HG02981 (cell line): ENCODE data around the gene AMELY.
"Not testable (repeated sequence)": the region's sequence is repeated elsewhere in the genome, so short reads cannot be mapped to it uniquely, and the experiment has no call there.

Source experiments
- ATAC-seq: cut with Tn5 transposase; IDR thresholded peaks from one replicate; pipeline ENCODE4 v1.9.1; 2021; ENCODE audit warnings: mild to moderate bottlenecking, moderate library complexity; ENCODE audit not compliant: unreplicated experiment

Gene AMELY, protein sequence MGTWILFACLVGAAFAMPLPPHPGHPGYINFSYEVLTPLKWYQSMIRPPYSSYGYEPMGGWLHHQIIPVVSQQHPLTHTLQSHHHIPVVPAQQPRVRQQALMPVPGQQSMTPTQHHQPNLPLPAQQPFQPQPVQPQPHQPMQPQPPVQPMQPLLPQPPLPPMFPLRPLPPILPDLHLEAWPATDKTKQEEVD

DNA sequence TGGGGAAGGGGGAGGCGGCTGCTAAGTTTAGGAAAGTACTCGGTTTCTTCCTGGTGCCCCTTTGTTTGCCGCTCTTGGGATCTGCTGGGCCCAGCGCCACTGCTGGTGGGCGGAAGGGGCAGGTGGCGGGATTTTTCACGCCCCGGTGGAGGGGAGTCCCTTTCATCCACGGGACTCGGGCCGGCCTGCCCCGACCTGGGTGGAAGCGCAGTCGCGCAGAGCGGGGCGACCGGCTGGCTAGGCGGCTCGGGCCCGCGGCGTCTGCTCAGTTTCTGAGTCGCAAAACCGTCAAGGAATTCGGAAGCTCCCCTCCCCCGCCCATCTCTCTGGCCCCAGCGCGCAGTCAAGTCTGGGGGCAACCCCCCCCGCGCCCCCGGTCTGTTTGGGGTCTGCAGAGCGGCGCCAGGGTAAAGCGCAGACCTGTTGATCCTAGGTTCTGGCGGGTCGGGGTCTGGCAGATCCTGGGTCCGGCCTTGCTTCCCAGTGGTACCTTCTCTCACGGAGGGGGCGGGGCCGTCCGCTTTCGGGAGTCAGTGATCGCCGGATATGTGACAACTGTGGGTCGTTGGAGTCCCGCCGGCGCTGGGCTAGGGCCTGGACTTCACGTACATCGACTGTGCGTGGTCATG lies at the start of gene AMELY:
Gene AMELY (minus strand): TSS at position 500 of the 629 bp plus-strand sequence. CDS start 39,144 bp downstream, outside the sequence.
- ATAC-seq, result no peak

DNA sequence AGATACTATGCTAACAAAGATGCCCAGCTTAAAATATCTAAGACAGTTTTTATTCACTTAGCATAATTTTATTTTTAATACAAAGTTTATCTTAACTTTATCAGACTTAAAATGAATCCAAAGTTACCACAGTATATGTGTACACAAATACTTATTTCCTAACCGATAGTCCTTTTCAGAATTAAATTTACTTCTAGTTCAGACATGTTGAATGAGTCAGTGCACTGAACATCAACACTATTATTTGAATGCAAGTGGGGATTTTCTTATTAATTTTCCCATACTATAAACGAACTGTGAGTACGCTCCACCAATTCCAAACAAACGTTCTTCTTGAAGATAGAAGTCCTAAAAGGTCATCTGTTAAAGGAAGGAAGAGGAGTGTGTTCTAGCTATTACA lies 38.4 kb upstream of the AMELY start:
- no peak for ATAC-seq

DNA sequence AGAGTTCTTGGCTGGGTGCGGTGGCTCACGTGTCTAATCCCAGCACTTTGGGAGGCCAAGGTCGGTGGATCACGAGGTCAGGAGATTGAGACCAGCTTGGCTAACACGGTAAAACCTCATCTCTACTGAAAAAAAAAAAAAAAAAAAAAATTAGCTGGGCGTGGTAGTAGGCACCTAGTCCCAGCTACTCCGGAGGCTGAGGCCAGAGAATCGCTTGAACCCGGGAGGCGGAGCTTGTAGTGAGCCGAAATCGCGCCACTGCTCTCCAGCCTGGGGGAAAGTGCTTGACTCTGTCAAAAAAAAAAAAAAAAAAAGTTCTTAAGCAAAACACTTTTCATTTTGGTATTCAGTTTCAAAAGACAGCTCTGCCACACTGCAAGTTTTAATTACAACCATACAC lies 36.8 kb upstream of the AMELY start:
- ATAC-seq, result no peak

DNA sequence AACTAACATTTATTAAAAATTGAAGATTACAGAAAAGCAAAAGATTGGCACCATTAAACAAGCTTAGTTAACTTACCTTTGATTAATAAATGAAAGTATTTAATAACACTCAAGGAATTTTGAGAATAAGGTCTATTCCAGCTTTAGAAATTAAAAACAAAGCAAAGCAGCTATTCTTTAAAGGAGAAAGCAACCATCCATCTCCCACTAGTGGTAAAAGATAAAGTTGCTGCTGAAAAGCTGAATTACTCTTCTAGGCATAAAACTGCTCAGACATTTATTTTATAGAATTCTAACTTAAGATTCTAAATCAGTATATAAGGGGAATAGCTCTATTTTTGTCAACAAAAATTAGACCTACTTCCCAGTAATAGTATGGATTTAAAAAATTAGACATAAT lies 36.1 kb upstream of the AMELY start:
- ATAC-seq, result no peak

DNA sequence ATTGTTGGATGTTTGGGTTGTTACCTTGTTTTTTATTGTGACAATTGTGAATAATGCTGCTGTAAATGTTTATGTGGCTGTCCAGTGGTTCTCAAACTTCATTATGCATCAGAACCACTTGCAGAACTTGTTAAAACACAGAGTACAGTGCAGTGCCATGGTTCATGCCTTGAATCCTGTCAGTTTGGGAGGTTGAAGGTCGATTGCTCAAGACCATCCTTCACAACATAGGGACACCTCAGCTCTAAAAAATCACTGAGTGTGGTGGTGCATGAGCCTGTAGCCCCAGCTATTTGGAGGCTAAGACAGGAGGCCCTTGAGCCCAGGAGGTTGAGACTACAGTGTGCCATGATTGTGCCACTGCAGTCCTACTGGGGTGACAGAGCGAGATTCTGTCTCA lies 23.9 kb upstream of the AMELY start:
- no peak for ATAC-seq

DNA sequence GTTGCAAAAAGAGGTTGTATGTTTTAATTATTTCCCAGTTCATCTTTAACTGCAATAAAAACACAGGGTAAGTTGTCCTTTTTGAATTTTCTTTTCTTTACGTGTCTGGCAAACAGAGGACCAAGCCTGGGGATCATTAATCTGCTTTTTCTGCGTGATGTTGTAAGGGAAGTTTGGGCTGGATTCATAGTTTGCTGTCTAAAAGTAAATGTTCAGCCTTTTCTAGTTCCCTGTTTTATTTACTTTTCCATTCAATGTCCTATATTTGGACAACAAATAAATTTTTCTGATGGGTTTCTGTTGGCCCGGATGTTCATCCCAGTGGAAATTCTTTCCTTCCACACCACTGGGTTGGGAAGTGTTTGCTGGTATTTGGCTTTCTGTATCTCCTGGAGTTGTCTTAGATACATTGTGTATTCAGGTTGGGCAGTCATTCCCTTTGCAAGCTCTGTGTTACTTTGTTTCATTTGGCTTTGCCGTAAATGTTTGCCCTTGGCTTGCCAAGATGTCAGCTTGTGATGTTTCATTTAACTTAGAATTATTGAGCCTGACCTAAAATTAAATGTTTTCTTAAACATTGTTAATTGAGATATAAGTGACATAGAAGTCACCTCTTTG lies 20.3 kb upstream of the AMELY start:
- no peak for ATAC-seq

DNA sequence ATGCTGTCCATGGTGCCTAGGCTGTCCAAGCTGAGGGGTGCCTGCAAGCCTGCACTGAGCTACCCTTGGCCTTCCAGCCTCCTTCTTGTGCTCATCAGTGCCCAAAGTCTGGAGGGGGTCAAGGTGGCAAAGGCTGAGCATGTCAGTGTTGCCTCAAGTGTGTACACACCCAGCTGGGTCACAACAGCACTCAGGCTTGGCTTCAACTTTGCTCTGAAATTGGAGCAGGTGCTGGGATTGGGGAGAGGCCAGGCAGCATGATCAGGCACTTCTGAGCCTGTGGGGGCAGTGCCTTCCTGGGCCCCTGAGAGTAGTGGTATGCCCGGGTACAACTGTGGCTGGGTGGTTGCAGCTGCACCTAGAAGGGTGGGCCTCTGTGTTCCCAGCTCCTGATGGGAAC lies 17.7 kb upstream of the AMELY start:
- no peak for ATAC-seq

DNA sequence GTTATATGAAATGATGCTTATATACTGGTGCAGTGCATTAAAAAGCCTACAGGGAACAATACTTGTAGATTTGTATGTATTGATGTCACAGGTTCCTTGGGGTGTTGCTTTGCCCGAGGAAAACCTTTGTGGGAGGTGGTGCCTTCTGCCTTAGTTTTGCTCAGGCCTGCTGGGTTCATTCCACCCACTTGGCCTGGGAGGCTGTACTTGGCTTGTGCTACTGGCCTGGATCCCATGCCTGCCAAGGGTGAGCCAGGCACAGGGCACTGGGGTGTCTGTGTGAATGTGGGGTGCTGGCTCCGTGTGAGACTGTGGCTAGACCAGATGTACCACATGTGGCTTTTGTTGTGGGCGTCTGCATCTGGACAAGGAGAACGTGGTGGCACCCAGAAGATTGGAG lies 16.7 kb upstream of the AMELY start:
- no peak for ATAC-seq

DNA sequence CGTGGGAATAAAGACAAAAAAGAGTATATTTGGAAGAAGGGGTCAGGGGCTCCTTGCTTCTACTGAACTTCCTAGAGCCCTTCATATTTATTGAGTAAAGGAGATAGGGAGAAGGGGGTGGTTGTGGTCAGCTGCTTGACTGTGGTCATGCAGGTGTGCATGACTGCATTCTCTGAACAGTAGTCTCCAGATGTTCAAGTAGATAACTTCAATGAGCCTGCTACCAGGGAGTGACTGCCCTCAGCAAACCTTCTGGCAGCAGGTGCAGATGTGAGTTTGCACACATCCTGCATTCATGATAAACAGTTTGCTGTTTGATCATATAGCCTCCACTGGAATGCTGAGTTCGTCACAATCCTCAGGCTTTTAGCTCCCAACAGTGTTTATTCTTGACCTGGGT lies 9.5 kb upstream of the AMELY start:
- no peak for ATAC-seq

DNA sequence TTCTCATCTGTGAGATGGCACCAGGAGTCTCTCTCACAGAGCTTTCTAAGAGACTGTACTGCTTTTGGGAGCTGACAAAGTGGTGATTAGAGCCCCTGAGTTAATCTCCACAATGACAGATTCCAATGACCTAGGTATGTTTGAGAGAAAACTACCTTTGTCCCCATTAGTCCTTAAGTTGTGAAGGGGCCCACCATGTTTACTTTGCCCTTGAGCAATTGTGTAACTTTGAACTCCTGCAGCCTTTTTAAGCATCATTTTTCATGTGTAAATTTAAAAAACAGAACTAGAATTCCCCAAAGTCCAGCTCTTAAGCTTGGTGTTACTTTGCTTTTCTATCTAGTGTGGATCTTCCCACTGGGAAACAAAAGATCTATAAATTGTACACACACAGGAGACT lies 1.8 kb upstream of the AMELY start:
- ATAC-seq, result no peak

DNA sequence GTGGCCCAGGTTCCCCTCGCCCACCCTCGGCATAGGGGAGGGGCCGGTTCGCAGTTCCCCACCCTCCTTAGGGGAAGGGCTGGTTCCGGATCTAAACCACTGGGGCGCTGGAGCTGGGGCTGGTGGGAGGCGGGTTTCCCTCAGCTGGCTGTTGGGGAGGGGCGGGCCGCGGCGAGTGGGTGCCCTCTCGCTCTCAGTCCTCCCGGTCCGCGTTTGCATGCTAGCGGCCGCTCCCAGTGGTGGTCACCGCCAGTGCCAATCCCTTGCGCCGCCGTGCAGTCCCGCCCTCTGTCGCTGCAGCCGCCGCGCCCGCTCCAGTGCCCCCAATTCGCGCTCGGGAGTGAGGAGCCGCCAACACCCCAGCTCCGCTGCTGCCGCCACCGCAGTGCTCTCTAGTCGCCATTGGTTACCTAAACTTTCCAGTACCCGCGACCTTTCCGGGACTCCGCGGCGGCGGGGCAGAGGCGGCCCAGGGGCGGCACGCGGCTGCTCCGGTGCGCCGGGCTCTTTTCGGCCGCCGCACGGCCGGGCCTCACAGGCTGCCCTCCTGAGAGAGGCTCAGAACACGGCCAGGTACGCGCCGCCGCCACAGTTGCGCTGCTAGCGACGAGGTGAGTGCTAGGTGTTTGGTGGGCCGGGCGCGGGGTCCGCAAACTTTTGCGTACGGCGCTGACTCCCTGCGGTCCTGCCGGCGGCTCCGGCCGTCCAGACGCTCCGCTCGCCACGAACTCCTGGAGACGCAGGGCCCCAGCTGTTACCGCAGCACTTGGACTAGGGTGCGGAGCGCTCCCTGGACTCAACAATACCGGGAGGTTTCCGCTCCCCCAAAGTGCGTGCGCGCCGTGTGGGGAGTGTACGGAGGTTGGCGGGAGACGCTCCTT lies 940 bp downstream of the AMELY start, which contains the start of gene TBL1Y:
Gene TBL1Y (plus strand): TSS at position 326 of the 881 bp plus-strand sequence. CDS start 114,388 bp downstream, outside the sequence.
- ATAC-seq, result no peak

DNA sequence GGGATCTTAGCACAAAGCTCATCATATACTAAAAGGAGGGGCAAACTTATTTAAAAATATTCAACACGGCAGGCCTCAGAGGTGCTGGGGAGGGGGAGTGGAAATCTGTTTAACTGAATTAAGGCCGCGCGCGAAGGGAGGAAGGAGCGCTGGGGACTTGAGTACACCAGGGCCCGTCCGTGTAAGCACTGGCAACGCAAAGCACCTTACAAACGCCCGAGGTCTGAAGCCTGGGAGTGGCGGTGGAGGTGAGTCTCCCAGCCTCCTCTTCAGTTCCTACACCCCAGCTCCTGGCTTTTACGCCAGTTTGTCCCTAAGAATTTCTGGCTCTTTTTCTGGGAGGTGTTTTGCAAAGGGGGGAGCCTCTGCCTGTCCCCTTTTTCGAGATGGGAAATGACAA lies 1.7 kb downstream of the AMELY start:
- ATAC-seq, result no peak

DNA sequence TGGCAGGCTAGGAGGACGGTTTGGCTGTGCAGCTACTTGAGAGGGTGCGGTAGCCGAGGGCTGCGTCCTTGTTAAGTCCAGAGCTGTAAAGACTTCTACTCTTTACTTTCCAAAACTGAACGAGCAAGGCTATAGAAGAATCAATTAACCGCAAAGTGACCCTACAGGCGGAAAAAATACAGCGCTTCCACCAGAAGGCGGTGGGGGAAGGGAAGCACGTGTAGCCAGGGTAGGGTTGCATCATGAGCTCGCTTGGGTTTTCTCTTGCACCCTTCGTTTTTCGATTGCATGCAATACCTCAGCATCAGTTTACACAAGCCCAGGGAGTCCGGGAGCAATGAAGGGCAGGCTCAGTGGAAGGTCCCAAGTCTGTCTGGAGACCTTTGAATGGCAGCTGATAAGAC lies 2.4 kb downstream of the AMELY start:
- ATAC-seq, result no peak

DNA sequence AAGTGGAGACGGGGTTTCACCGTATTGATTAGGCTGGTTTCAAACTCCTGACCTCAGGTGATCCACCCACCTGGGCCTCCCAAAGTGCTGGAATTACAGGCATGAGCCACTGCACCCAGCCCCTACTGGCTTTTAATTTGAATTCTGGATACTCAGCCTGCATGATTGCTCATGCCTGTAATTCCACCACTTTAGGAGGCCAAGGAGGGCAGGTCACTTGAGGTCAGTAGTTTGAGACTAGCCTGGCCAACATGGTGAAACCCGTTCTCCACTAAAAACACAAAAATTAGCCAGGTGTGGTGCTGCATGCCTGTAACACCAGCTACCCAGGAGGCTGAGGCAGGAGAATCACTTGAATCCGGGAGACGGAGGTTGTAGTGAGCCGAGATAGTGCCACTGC lies 3.5 kb downstream of the AMELY start:
- not testable (repeated sequence) for ATAC-seq

DNA sequence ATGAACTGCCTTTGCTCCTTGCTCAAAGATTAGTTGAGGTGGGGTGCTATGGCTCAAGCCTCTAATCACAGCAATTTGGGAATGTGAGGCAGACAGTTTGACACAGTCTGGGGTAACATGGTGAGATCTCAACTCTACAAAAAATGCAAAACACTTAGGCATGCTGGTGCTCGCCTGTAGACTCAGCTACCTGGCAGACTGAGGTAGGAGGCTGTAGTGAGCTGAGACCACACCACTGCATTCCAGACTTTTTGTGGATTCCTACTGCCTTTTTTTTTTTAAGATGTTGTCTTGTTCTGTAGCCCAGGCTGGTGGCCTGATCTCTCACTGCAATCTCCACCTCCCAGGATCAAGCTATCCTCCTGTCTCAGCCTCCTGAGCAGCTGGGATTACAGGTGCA lies 4.0 kb downstream of the AMELY start:
- no peak for ATAC-seq

DNA sequence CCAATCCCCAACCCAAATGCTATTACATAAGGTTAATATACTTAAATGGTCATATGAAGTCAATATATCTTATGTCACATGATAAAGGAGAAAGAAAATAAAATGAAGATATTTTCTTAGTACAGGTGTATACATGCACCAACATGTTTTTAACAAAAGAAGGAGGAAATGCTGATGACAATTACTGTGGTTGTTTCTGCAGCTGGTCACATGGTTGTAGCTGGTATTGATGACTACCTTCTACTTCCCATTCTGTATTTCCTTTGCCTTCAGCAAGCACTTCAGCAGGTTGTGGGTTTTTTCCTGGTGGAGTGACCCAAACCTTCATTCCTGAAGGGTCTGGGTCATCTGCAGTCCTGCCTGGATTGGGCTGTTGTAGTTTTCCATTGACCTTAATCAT lies 9.4 kb downstream of the AMELY start:
- not testable (repeated sequence) for ATAC-seq

DNA sequence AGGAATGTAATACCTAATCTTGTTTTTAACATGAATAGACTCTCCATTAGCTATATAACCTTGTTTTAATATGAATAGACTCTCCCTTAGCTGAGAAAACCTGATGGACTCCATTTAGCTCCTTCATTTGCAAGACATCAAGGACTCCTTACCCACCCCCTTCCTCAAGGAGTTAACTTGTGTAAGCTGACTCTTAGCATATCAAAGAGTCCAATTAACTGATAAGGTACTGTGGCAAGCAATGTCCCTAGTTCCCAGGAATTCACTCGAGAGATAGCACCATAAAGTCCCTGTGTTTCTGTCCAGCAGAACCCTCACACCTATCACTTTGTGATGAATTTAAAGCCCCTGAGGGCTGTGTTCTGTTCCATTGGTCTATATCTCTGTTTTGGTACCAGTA lies 16.3 kb downstream of the AMELY start:
- no peak for ATAC-seq

DNA sequence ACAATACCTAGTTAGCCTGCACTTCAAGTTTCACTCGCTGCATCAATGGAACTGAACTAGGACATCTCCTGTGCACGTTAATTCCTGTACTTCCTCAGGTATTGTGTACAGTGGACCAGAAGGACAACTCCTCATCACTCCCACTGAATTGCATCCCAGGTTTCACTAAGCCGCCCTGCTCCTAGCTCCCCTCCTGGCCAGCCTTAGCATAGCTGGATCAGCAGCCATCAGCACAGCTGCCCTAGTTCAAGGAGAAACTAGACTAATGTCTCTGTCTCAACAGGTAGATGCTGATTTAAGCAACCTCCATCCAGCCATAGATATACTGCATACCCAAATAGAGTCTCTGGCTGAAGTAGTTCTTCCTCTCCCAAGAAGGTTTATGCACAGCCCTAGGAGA lies 17.1 kb downstream of the AMELY start:
- ATAC-seq, result no peak

DNA sequence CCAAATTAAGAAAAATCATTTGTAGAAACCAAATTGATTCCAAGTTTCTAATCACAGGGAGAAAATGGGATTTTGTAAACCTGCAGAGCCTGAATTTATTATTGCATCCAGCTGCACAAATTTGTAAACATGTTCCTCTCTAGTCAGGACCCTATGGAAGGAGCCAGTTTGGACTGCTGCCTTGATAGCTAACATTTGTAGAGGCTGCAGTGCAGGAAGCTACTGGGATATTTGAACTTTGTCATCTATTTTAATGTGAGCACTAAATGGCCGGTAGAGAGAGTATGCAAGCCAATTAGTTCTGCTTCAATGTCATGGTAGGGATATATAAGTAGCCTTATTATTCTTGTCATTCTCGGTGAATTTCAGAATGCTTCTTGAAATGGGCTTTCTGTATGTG lies 62.2 kb downstream of the AMELY start:
- ATAC-seq, result no peak

DNA sequence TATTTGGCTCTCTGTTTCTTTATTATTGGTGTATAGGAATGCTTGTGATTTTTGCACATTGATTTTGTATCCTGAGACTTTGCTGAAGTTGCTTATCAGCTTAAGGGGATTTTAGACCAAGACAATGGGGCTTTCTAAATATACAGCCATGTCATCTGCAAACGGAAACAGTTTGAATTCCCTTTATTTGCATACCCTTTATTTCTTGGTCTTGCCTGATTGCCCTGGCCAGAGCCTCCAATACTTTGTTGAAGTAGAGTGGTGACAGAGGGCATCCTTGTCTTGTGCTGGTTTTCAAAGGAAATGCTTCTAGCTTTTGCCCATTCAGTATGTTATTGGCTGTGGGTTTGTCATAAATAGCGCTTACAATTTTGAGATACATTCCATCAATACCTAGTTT lies 68.9 kb downstream of the AMELY start:
- ATAC-seq, result not testable (repeated sequence)
